ENCODE measurements around the gene NLGN1.

Gene NLGN1

GRCh38 chr3:173644086-173645082 lies 246.8 kb downstream of the NLGN1 start:
- no peak for DNase-seq

DNA sequence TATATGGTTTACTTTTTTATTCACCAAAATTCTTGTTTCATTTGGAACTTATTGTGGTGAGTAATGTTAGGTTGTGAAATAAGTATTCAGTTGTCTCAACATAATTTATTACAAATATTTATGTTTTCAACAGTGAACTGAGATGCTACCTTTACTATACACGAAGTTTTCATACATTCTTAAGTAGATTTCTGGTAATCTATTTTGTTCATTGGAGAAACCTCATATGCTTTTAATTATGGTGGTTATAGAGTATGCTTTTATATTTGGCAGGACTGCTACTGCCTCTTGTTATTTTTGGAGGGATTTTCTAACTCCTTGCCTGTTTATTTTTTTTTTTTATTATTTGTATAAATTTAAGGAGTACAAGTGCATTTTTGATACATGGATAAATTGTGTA lies 253.1 kb downstream of the NLGN1 start:
- DNase-seq, result no peak

DNA sequence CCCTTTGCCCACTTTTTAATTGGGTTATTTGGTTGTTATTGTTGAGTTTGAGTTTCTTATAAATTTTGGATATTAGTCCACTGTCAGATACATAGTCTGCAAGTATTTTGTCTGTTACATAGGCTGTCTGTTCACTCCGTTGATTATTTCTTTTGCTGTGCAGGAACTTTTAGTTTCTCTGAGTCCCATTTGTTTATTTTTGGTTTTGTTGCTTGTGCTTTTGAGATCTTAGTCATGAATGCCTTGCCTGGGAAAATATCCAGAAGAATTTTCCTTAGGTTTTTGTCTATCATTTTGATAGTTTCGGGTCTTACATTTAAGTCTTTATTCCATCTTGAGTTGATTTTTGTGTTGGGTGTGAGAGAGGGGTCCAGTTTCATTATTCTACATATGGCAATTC lies 254.5 kb downstream of the NLGN1 start:
- no peak for DNase-seq

GRCh38 chr3:173653781-173654180 lies 256.2 kb downstream of the NLGN1 start:
- DNase-seq, result no peak

GRCh38 chr3:173659972-173660371 lies 262.4 kb downstream of the NLGN1 start:
- no peak for DNase-seq

DNA sequence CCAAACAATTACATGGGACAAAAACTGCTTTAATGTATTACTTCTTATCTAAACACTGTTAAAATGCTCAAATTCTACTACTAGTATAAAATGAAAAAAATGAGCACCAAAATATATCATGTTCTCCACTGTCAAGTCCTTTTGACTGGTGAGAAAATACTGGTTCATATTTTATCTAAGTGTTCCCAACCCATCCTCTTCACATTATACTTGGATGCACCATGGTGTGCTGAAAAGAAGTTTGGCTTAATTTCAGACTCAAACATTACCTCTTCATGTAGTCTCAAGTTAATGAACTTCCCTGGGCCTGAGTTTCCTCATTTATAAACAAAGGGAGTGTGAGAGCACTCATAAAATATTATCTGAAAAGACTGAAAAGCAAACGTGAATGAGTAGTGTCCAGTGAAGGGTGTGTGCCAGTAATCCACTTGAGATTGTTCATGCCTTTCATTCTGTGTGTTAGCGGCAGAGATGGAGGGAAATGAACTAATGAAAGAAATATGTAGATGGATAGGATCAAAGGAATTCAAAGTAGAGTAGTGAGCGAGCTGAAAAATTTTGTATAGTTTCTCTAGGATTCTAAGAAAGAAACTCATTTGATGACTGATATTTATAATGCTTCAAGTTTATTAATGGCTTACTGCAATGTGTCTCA lies 263.2 kb downstream of the NLGN1 start:
- no peak for DNase-seq

GRCh38 chr3:173663696-173664111 lies 266.2 kb downstream of the NLGN1 start:
- DNase-seq, result no peak

GRCh38 chr3:173676094-173676493 lies 278.6 kb downstream of the NLGN1 start:
- no peak for DNase-seq

- no peak for DNase-seq
Observed at GRCh38 chr3:173681188-173681678, 283.7 kb downstream of the NLGN1 start.

- no peak for DNase-seq
Observed at GRCh38 chr3:173685456-173685855, 287.9 kb downstream of the NLGN1 start.

- no peak for DNase-seq
Observed at GRCh38 chr3:173688216-173688842, 290.8 kb downstream of the NLGN1 start.

- no peak for DNase-seq
Observed at GRCh38 chr3:173690542-173691180, 293.1 kb downstream of the NLGN1 start.

DNA sequence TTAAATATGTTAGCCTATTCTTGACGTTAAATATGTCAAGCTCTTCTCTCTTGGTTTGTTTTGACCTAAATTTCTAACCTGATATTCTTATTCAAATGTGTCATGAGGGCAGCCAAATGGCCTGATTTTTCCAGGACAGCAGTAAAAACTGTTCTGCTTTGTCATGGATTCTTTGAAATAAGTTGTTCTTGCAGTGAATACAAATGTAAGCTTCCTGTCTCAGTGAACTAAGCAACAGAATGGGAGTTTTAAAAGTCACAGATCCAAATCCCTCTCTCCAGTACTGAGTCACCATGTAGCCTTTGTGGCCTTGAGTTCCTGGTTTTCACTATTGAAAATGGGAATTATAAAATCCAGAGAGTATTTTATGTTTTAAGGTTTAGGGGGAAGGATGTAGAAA lies 301.8 kb downstream of the NLGN1 start:
- no peak for DNase-seq

DNA sequence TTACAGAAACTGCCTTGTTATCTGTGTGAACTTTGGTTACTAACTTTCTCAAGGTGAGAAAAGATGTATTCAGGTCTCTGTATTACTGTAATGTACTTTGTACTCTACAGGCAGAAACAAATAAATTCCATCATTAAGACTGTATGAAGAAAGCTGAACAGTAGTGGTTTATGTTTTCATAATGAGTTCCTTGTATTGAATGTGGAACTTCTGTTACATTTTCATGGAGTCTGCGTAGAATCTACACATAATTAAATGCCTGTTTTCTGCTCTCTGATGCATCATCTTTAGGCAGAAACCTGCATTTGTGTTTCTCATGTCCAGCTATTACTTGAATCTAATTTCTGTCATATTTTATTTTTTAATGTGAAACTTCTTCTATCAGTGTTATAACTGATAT lies 302.8 kb downstream of the NLGN1 start:
- no peak for DNase-seq

DNA sequence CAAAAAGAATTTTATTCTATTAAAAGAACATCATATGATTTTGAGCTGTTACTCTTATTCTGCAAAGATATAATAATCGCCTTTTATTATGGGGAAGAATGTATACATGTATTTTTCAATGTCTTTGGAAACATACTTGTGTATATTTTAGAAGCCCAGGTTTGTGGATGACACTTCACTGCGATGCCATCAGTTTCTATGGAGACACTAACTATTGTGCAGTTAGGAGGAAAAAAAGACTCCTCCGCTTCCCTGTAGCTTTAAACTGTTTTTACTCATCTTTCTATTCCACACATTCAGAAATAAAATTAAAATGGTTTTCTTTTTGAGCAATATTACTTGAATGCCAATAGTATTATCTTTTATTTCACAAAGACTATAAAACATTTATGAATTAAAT lies 305.0 kb downstream of the NLGN1 start:
- no peak for DNase-seq

GRCh38 chr3:173703771-173704170 lies 306.2 kb downstream of the NLGN1 start:
- DNase-seq, result no peak

GRCh38 chr3:173706630-173707029 lies 309.1 kb downstream of the NLGN1 start:
- no peak for DNase-seq

GRCh38 chr3:173708191-173708590 lies 310.6 kb downstream of the NLGN1 start:
- no peak for DNase-seq

DNA sequence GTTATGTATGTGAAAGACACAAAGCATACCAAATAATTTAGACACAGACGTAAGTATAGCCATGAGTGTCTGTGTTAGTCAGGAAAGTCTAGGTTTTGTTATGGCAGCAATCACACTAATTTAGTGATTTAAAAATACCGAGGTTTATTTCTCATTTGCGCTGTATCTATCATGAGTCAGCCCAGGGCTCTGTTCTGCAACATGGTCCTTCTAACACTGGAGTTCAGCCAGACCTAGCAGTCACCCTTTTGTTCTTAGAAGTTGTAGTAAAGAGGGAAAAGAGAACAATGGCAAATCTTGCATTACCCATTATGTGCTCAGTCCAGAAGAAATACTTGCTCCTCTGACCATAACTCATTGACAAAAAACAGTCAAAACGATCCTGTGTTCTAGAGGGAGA lies 311.5 kb downstream of the NLGN1 start:
- no peak for DNase-seq

GRCh38 chr3:173711619-173712018 lies 314.1 kb downstream of the NLGN1 start:
- DNase-seq, result no peak

DNA sequence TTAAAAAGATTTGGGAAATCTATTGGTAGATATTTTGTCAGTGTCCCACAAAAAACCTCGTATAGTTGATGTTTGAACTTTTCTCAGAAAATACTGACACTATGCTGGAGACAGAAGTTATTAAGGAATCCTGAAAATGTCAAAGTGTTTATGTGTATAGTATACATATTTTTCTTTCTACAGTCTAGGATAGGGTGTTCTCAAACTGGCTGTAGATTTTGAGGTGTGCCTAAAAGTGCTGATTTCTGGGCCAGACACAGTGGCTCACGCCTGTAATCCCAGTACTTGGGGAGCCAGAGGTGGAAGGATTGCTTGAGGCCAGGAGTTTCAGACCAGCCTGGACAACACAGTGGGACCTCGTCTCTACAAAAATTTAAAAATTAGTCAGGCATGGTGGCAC lies 322.0 kb downstream of the NLGN1 start:
- no peak for DNase-seq

DNA sequence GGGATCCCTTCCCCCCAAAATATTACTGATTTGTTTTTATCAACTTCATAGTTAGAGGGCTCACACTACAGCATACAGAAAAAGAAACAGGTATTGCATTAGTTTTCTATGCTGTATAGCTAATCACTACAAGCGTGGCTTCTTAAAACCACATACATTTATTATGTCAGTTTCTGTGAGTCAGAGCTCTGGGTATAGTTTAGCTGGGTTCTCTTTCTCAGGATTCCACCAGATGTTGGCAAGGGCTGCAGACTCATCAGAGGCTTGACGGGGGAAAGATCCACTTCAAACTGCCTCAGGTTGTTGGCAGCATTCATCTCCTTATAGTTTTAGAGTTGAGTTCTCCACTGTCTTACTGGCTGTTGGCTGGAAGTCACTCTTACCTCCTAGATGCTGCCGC lies 328.0 kb downstream of the NLGN1 start:
- no peak for DNase-seq

GRCh38 chr3:173730391-173730790 lies 332.8 kb downstream of the NLGN1 start:
- no peak for DNase-seq
